Suppressor macrophage treated with lipopolysaccharide for 4 hours (primary cell): ENCODE measurements around the gene UNCX.
A peak's percentile ranks its signal among the peaks of the same experiment; 100 is the strongest.

Experiments used
- DNase-seq: peaks from one replicate; pipeline ENCODE4 v3.0.0-alpha.2; 2020

UNCX gene

GRCh38 chr7:1218541-1219165 is 14.0 kb upstream of the UNCX start:
- DNase-seq, result no peak

GRCh38 chr7:1219498-1219897 is 13.2 kb upstream of the UNCX start:
- DNase-seq, result no peak

DNA sequence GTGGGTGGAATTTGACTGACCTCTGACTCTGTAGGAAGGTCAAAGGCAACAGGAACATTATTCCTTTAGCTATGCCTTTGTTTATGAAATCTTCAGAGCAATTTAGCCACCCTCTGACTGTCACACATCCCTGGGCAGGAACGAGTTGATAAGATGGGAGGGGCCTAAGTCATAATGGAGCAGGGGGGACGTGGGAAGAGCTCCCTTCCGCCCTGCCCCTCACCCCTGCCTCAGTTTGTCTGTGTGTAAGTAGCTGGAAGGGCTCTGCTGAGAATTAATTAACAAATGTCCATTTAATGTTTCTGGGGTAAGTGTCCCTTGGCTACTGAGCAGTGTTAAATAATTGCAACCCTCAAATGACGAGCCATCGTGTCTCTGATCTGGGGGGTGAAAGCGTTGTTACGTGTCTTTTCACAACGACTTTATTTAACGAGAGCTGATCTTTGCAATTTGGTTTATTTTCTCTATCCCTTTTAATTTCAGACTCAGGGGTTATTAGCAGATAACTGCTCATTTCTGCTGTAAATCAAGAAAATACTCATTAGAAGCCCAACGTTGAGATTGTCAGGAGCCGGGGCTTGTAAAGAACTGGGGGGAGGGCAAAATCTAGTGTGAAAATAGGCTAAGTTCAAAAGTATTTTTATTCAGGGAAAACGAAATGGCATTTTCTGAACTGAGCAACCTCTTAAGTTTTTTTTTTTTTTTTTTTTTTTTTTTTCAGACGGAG is 12.5 kb upstream of the UNCX start:
- no peak for DNase-seq

GRCh38 chr7:1220977-1221745 is 11.5 kb upstream of the UNCX start:
- no peak for DNase-seq

- no peak for DNase-seq
These were observed 9.3 kb upstream of the UNCX start for GRCh38 chr7:1223196-1223981.

- DNase-seq, result no peak
These were observed 8.5 kb upstream of the UNCX start for GRCh38 chr7:1224086-1224716.

DNA sequence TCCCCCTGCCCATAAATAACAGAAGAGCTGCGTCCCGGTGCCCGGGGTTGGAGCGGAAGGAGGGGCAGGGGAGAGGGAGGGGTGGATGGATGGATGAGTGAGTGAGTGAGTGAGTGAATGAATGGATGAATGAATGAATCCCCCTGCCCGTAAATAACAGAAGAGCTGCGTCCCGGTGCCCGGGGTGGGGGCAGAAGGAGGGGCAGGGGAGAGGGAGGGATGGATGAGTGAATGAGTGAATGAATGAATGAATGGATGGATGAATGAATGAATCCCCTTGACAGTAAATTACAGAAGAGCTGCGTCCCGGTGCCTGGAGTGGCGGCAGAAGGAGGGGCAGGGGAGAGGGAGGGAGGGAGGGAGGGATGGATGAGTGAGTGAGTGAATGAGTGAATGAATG is 7.6 kb upstream of the UNCX start:
- DNase-seq, result no peak

DNA sequence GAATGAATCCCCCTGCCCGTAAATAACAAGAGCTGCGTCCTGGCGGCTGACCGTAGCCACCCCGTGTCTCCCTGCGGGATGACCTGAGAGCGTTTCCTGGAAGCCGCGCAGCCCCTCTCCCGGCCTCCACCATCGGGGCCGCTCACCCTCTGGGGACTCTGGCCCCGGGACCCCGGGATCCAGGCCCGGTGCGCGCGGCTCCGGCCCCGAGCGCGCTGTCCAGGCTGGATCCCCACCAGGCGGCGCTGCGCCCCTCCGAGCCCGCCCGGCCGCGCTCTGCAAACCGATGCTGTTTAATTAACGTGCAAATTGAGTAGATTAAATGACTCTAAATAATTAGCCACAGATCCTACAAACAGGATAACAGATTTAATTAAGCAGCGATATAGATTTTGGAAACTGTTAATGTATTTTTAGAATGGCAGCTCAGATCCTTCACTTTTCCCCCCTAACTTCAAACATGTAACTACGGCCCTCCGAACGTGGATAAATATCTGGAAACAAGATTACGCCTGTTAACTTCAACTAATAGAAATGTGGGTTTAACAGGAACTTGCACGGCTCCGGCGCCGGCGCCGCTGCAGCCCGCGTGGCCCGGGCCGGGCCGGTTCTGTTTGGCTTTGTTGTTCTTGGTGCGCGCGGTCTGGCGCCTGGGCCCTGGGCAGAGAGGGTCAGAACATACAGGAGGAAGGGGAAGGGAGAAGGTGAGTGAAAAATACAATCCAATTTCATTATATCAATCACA is 7.1 kb upstream of the UNCX start:
- peak; percentile 42 for DNase-seq

DNA sequence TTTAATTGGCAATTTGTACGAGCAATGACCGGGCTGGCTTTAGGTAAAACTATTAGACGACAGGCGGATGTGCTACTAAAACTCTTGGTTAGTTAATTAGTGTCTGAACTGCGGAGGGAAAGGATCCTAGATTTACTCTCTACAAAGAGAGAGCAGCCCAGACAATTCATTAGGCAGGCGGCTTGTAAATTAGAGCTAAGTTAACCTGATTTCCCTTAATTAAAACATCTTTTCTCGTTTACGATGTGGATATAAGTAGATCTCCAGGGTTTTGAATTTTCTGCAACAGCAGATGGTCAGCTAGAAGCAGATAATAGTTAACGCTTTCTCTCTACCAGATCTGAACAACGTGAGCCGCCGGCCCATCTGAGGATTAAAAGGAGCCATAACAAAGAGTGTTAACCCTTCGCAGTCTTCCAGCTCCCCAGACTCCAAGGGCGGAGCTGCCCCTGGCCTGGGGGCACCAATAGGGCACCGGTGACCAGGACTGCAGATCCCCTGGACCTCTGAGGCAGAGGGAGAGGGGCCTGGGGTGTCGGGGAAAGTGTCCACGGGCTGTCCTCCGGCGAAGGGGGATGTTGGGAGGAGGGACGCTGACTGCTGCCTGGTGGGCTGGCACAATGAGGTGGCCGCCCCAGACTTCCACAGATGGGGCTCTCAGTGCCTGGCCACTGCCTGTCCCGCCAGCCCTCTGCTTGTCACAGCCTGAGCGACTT is 6.3 kb upstream of the UNCX start:
- no peak for DNase-seq

GRCh38 chr7:1227071-1227804 is 5.4 kb upstream of the UNCX start:
- DNase-seq, result no peak

- DNase-seq, result no peak
These were observed 4.7 kb upstream of the UNCX start for GRCh38 chr7:1227814-1228544.

DNA sequence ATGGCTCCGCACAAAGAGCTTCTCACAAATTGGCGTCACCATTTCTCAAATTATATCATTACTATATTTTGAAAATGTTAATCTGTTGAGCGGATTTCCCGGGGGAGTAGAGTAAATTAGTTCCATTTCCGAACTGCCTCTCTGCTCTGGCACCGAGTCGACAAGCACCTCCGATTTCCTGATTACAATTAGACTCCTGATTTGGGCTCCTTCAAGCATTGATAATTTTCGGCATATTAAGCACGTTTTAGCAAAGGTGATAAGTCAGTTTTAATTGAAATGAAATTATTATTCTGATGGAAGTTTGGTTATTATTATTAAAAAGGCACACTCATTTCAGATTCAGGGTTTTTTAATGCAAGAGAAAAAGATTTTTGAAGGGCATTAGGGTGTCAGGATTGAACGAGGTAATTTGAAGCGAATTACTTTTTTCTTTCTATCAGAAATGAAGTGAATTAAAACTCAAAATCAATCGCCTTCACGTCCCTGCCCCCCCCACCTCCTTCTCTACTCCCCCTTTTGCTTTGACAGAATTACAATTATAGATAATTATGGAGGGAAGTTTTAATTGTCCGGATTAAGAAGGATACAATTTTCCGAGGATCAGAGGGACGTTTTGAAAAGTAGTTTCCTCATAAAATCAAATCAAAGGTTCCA is 4.0 kb upstream of the UNCX start:
- no peak for DNase-seq

- no peak for DNase-seq
These were observed 3.3 kb upstream of the UNCX start for GRCh38 chr7:1229202-1229947.

DNA sequence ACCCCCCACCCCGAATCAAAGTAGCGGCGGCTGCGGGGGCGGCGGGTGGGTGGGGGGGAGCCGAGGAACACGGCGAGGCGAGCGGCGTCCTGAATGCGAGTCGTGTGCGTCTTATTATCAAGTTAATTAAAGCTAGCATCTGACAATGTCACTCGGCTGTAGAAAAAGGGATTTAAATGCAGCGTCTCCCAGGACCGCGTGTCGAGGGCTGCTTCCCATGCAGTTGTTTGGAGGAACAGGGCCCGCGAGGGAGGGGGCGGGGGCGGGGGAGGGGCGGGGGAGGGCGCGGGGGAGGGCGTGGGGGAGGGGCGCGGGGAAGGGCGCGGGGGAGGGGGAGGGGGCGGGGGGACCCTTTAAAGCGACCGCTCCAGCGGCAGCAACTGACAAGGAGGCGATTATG is 2.7 kb upstream of the UNCX start:
- DNase-seq, result no peak

- DNase-seq, result no peak
These were observed 2.1 kb upstream of the UNCX start for GRCh38 chr7:1230411-1231213.

- no peak for DNase-seq
These were observed 1.2 kb upstream of the UNCX start for GRCh38 chr7:1231214-1232102.

DNA sequence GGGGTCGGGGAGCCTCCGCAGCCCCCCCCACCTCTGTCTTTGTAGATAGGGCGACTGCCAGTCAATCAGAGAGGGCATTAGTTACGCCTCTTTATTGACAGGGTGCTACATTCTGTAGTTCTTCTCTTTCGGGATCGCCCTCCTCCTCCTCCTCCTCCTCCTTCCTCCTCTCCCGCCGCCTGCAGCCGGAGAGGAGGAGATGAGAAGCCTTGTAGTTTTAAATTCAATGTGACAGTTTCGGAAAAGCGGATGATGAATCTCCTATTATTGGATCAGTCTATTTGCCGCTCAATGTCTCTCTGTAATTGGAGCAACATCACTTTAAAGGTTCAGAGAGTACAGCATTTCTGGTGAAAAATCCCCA is 587 bp upstream of the UNCX start:
- no peak for DNase-seq
